Activated CD4-positive, alpha-beta T cell treated with anti-CD3 and anti-CD28 coated beads for 48 hours (primary cell): ENCODE results near the gene C1orf198.

Source experiments
- DNase-seq: peaks from one replicate; pipeline ENCODE4 v3.0.0-alpha.2; 2020

C1orf198 gene

GRCh38 chr1:230891413-230891812 lies 23.1 kb upstream of the C1orf198 start:
- DNase-seq: no peak

DNA sequence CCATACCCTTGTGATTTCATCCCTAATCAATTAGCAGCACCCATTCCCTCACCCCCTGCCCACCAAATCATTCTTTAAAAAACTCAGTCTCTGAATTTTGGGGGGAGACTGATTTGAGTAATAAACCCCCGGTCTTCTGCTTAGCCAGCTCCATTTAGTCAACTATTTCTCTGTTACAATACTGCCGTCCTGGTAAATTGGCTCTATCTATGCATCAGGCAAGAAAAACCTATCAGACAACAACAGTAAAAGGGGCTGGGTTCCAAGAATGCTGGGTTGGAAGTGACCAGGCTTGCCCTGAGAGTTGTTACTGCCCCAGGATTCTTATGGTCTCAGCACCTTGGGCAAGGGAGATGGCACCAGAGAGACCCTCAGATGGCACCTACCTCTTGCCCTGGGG lies 16.3 kb upstream of the C1orf198 start:
- DNase-seq: no peak

DNA sequence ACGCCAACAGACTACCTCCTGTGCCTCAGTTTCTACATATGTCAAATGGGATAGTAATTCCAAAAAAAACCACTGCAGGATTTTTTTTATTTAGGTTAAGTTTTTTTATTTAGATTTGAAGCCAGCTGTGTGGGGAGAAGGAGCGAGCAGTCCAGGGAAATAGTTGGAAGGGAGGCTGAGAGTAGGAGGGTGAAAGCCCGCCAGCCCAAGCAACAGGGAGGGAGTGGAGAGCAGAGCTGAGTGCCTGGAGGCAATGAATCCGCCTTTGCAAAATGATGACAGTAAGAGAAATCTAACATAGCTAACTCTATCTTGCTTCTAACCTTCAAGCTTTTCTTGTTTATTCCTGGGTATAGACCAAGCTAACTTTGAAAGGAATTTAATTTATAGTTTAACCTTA lies 15.6 kb upstream of the C1orf198 start:
- DNase-seq: no peak

DNA sequence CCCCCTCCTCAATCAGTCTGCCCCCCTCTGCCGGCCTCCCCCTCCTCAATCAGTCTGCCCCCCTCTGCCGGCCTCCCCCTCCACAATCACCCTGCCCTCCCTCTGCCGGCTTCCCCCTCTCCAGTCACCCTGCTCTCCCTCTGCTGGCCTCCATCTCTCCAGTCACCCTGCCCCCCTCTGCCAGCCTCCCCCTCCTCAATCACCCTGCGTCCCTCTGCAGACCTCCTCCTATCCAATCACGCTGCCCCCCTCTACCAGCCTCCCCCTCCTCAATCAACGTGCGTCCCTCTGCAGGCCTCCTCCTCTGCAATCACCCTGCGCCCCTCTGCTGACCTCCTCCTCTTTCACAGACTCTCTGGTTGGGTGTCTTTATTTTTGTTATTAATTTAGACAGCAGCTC lies 11.5 kb upstream of the C1orf198 start:
- no peak for DNase-seq

DNA sequence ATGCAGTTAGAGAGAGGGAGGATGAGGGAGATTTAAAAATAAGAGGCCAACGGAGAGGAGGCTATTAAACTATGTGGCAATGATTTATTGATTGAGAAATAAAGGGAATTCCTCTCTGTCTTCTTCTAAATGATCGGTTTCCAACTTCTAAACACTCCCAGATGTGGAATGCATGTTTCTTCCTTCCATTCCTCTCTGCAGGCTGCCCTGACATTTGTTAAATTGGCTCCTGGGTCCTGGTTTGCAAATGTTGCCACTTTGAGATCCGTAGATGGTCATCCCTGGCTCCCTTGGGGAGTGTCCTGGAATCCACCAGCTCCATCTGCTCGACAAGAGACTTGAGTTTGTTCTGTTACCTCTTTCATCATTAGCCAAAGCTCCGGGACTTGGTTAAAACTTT lies 10.3 kb upstream of the C1orf198 start:
- DNase-seq: no peak

GRCh38 chr1:230877924-230878590 lies 9.7 kb upstream of the C1orf198 start:
- DNase-seq: no peak

DNA sequence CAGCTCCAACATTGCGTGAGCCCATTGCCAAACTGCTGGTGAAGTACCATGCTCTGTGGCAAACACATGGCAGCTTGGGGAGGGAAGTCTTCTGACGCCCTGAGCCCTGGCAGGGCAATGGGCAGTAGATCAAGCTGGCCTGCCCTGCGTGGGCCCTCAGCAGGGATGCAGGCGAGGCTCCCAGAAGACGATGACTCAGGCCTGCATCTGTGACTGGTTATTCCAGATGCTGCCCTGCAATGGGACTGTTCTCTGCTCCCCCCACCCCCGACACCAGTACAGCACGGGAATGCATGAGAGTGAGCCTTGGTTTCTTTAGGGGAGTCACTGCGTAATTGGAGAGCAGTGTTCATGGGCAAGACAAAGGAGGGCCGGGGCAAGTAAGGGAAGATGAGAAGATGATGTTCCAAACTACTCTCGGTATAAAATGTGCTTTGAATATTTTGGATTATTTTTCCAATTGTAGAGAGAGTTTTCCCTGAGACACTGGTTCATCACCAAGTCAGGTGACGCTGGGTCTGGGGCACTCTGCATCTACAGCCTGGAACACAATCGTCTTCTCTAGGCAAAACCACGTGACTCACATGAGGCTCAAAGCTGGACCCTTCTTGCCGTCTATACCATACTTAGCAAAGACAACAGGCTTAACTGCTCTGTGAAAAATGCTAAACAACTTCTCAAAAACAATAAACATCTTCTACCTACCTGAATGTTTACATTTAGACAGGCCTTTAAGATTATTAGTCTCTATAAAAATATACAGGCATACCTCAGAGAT lies 9.0 kb upstream of the C1orf198 start:
- DNase-seq: no peak

DNA sequence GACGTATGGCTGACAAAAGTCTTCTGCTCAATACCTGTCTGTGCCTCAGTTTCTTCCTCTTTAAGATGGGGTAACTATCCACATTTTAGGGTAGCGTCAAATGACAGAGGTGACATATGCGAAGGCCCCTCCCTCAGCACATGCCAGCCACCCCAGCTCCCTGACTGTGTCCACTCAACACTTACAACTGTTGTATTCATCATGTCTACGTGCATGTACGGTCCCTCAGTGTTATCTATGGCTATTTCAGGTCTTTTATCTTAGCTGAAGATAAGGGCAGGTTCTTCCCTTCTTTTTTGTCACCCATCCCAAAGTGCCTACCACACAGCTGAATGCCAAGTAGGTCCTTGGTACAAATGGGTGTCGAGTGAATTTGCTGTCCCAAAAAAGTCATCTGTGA lies 8.3 kb upstream of the C1orf198 start:
- no peak for DNase-seq

DNA sequence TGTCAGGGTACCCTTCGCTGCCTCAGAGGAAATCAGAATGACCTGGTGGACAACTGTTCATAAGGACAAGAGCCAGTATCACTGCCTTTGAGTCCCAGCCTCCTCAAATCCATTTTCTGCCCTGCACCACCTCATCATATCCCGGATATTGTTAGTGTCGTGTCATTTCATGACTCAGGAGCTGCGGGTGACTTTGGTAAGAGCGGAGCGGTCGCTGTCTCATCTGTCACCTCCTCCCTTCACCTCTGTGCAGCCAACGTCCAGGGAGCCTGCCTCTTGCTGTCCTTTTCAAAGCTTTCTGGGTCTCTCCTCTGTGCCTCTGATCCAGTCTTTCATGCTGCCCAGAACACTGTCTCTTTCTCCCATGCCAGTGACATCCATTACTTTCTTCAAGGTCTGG lies 7.0 kb upstream of the C1orf198 start:
- no peak for DNase-seq

GRCh38 chr1:230870916-230871315 lies 2.6 kb upstream of the C1orf198 start:
- no peak for DNase-seq

GRCh38 chr1:230869500-230869899 lies 1.2 kb upstream of the C1orf198 start:
- no peak for DNase-seq

GRCh38 chr1:230868736-230869385 lies 540 bp upstream of the C1orf198 start:
- DNase-seq: peak; percentile 37

DNA sequence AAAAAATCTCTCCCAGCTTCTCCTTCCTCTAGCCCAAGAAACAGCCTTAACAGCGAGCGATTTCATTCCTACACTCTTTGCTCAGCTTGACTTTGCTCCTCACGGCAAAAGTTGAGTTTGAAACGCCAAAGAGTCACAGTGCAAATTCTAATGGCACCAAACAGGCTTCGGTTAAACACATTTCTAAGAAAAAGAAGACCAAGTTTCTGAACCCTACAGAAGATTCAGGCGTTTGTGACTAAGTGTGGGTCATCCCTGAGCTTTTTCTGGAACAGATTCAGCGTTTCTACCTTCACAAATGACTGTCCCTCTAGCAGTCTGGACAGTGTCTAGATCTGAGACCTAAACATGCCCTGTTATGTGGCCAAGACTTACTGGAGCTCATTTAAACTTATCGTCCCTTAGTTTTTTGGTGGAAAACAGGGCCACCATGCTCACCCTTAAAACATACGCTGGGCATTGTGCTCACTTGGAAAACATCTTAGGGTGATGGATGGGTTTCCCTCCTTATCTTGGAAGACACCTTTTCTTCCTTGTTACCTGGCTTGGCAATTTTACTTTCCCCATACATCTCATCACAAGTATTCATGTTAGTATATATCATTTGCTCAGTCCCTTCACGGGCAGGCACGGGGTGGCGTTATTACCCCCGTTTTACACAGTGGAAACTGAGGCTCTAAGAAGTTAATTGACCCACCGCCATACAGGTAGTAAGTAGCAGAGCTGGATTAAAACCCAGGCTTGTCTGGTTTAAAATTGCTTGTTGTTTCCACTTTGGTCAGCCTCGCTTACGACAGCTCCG lies 1.0 kb downstream of the C1orf198 start:
- no peak for DNase-seq

GRCh38 chr1:230866171-230867070 lies 1.9 kb downstream of the C1orf198 start:
- no peak for DNase-seq

- no peak for DNase-seq
Measured at GRCh38 chr1:230865062-230865817, 3.1 kb downstream of the C1orf198 start.

GRCh38 chr1:230864441-230864840 lies 3.9 kb downstream of the C1orf198 start:
- DNase-seq: no peak

DNA sequence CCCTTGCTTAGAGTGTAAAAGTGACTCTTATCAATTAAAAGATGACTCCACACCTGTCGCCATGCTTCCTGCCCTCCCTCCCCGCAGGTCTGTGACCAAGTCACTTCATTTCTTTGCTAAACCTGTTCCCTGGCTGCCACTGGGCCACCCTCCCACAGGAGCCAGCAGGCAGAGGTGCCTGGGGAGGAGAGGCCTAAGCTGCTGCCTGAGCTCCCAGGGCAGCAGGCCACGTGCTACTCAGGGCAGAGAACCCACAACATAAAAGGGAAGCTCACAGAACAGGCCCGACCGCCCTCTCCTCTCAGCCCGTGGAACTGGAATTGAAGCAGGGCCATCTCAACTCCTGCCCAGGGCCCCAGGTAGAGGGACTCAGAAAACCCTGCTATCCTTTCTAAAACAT lies 4.9 kb downstream of the C1orf198 start:
- no peak for DNase-seq

GRCh38 chr1:230861970-230862595 lies 6.2 kb downstream of the C1orf198 start:
- no peak for DNase-seq

- no peak for DNase-seq
Measured at GRCh38 chr1:230861489-230861888, 6.8 kb downstream of the C1orf198 start.

- DNase-seq: no peak
Measured at GRCh38 chr1:230860617-230861384, 7.5 kb downstream of the C1orf198 start.
